Heart left ventricle (tissue), 13 donors: ENCODE results near the gene TJAP1.

Experiments used
- CTCF ChIP-seq, 12 donors: fragments of 200-600 bp; sonication (generic) in 4 of 12; IDR thresholded peaks; one replicate each; pipeline versions ENCODE4 v1.5.0 to v1.8.0; 2018 to 2022; ENCODE audit warnings: antibody characterized with exemption in 12 of 12, mild to moderate bottlenecking in 5 of 12
- POLR2A ChIP-seq, 2 donors: fragments of 450-650 bp; IDR thresholded peaks; one replicate each; pipeline ENCODE4 v1.6.1; 2017; ENCODE audit warnings: antibody characterized with exemption in 2 of 2, mild to moderate bottlenecking in 2 of 2, moderate library complexity in 2 of 2
- donor health status: ischemic (EF 13 %, LVEDD 7.1; RV severe dilation, severe dysfunction).
- donor health status: DM: no; HTN: yes; CAD: no.
- donor health status: DM: no; HTN: no; CAD: no.
- donor health status: ischemic (EF 25% LVEDD 6.9; RV normal size, moderate dysfunction).
- donor health status: ischemic (EF 25% LVEDD 5.7; RV mildly dilated, moderate dysfunction).
- donor health status: ischemic (EF 35%, LVEDD 5.7; RV mildly dilated, moderate dysfunction).
- donor health status: nonischemic (EF 11% LVEDD 7.7; RV severe dilation, severe dysfunction).
- donor health status: DM: yes; HTN: yes; CAD: no.
- donor health status: PGD.
- donor health status: ischemic (EF 29% LVEDD 5.4; RV normal size, mild dysfunction).
- donor health status: nonischemic (EF 23%, LVEDD 6.1; RV moderate dilation, normal function).

GRCh38 chr6:43444036-43444435 is 33.3 kb upstream of the TJAP1 start:
- TF ChIP-seq CTCF (IDR thresholded peaks at IDR 0.05) (no peak), POLR2A (IDR thresholded peaks at IDR 0.05) (no peak)
